ENCODE measurements around the gene FGD2. TPM values are rescaled to one million over a fixed set of nuclear protein-coding genes. Genes with fewer than 3 reads are reported as not detected.

FGD2 gene
- polyA plus RNA-seq, 1 donor from 2014 or later, result not detected

- Histone ChIP-seq H3K27me3 (ENCODE audit: insufficient read depth, low read depth, low read length) (no peaks in the 10 kb centered on the region), H3K9ac (ENCODE audit: low read length) (no peak overlapping the region), H3K79me2 (replicated peaks; ENCODE audit: insufficient read depth, low read length) (peaks cover 5% of the 10 kb centered on the region), H3F3A (ENCODE audit: insufficient read depth, low read length, poor library complexity, severe bottlenecking) (no peaks in the 10 kb centered on the region), H3K9me2 (ENCODE audit: insufficient read depth, low read length) (no peaks in the 10 kb centered on the region), H3K4me3 (ENCODE audit: low read length) (no peak overlapping the region), H3K27ac (ENCODE audit: low read length) (no peak overlapping the region), H2AFZ (ENCODE audit: low read depth, low read length) (no peak overlapping the region), H4K20me1 (ENCODE audit: insufficient read depth) (no peaks in the 10 kb centered on the region), H3K36me3 (ENCODE audit: insufficient read depth, low read length) (peaks cover 2% of the 10 kb centered on the region), H3K9me3 (ENCODE audit: low read length) (no peaks in the 10 kb centered on the region), H3K4me2 (ENCODE audit: low read length) (no peak overlapping the region)
- TF ChIP-seq, protein P1, sequence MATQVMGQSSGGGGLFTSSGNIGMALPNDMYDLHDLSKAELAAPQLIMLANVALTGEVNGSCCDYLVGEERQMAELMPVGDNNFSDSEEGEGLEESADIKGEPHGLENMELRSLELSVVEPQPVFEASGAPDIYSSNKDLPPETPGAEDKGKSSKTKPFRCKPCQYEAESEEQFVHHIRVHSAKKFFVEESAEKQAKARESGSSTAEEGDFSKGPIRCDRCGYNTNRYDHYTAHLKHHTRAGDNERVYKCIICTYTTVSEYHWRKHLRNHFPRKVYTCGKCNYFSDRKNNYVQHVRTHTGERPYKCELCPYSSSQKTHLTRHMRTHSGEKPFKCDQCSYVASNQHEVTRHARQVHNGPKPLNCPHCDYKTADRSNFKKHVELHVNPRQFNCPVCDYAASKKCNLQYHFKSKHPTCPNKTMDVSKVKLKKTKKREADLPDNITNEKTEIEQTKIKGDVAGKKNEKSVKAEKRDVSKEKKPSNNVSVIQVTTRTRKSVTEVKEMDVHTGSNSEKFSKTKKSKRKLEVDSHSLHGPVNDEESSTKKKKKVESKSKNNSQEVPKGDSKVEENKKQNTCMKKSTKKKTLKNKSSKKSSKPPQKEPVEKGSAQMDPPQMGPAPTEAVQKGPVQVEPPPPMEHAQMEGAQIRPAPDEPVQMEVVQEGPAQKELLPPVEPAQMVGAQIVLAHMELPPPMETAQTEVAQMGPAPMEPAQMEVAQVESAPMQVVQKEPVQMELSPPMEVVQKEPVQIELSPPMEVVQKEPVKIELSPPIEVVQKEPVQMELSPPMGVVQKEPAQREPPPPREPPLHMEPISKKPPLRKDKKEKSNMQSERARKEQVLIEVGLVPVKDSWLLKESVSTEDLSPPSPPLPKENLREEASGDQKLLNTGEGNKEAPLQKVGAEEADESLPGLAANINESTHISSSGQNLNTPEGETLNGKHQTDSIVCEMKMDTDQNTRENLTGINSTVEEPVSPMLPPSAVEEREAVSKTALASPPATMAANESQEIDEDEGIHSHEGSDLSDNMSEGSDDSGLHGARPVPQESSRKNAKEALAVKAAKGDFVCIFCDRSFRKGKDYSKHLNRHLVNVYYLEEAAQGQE (IDR thresholded peaks at IDR 0.05; ENCODE audit: borderline replicate concordance), result no peak
These were observed 29.5 kb upstream of the FGD2 start for GRCh38 chr6:36976007-36976264.

GRCh38 chr6:36976509-36976908, 28.9 kb upstream of the FGD2 start:
- Histone ChIP-seq H3F3A (ENCODE audit: insufficient read depth, low read length, poor library complexity, severe bottlenecking) (no peaks in the 10 kb centered on the region), H3K36me3 (ENCODE audit: insufficient read depth, low read length) (no peaks in the 10 kb centered on the region), H4K20me1 (ENCODE audit: insufficient read depth) (peaks cover 3% of the 10 kb centered on the region), H3K4me2 (ENCODE audit: low read length) (no peak overlapping the region), H3K27ac (ENCODE audit: low read length) (no peak overlapping the region), H2AFZ (ENCODE audit: low read depth, low read length) (no peak overlapping the region), H3K79me2 (replicated peaks; ENCODE audit: insufficient read depth, low read length) (peaks cover 7% of the 10 kb centered on the region), H3K4me3 (ENCODE audit: low read length) (no peak overlapping the region), H3K9ac (ENCODE audit: low read length) (no peak overlapping the region), H3K27me3 (ENCODE audit: insufficient read depth, low read depth, low read length) (no peaks in the 10 kb centered on the region), H3K9me3 (ENCODE audit: low read length) (no peaks in the 10 kb centered on the region), H3K9me2 (ENCODE audit: insufficient read depth, low read length) (no peaks in the 10 kb centered on the region)
- no peak for TF ChIP-seq EP300 (conservative IDR thresholded peaks at IDR 0.05; ENCODE audit: poor library complexity, severe bottlenecking)
- no peak for TF ChIP-seq TAF1 (IDR thresholded peaks at IDR 0.05; ENCODE audit: low read depth)
- TF ChIP-seq MXI1 (conservative IDR thresholded peaks at IDR 0.05; ENCODE audit: poor library complexity, severe bottlenecking), result no peak
- TF ChIP-seq, protein P2, sequence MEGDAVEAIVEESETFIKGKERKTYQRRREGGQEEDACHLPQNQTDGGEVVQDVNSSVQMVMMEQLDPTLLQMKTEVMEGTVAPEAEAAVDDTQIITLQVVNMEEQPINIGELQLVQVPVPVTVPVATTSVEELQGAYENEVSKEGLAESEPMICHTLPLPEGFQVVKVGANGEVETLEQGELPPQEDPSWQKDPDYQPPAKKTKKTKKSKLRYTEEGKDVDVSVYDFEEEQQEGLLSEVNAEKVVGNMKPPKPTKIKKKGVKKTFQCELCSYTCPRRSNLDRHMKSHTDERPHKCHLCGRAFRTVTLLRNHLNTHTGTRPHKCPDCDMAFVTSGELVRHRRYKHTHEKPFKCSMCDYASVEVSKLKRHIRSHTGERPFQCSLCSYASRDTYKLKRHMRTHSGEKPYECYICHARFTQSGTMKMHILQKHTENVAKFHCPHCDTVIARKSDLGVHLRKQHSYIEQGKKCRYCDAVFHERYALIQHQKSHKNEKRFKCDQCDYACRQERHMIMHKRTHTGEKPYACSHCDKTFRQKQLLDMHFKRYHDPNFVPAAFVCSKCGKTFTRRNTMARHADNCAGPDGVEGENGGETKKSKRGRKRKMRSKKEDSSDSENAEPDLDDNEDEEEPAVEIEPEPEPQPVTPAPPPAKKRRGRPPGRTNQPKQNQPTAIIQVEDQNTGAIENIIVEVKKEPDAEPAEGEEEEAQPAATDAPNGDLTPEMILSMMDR (IDR thresholded peaks at IDR 0.05; ENCODE audit: poor library complexity, severe bottlenecking), result no peak
- no peak for TF ChIP-seq RAD21 (conservative IDR thresholded peaks at IDR 0.05)
- TF ChIP-seq, protein P1 (IDR thresholded peaks at IDR 0.05; ENCODE audit: borderline replicate concordance), result no peak
- no peak for TF ChIP-seq SMC3 (conservative IDR thresholded peaks at IDR 0.05; ENCODE audit: poor library complexity)
- TF ChIP-seq POLR2AphosphoS5 (IDR thresholded peaks at IDR 0.05), result no peak

All from neural cell (in vitro differentiated cells).